KBM-7 (cell line): Measurements from ENCODE around the gene APP.

ENCODE experiments used
- DNase-seq: peaks from one replicate; pipeline ENCODE4 v3.0.0-alpha.2; 2015
- in situ Hi-C: fragments of 300-500 bp; cut with MboI; formaldehyde crosslinking; loops from 2 replicates; pipeline ENCODE4 v1.14.3; 2020; ENCODE audit warnings: low sequenced_read_pairs, low pct_unique_long_range_greater_than_20kb, mixed read lengths

Gene APP

GRCh38 chr21:25904044-25904695, 266.4 kb downstream of the APP start:
- no peak for DNase-seq
- in situ Hi-C loops = no loop called here

- in situ Hi-C loops = no loop called here
- DNase-seq = peak; percentile 37
These were observed 267.0 kb downstream of the APP start for GRCh38 chr21:25903607-25904006.

GRCh38 chr21:25901330-25901979, 269.1 kb downstream of the APP start:
- DNase-seq = no peak
- in situ Hi-C loops = no loop called here

DNA sequence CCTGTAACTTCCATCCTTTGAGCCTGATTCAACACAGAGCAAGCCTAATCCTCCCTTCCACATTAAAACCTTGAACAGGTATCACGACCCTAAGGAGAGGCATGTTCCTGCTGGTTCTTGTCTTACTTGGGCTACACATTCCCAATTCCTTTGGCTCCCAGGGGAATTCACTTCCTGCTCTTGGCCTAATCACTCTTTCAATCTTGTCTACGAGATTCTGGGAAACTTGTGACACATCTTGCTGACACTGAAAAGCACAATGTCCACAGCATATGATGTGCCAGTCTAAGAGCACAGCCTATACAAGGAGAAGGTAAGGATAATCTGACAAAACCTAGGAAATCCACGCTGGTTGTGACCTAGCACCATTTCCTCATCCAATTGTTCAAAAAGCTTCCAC, 271.9 kb downstream of the APP start:
- in situ Hi-C loops = no loop called here
- DNase-seq = no peak

DNA sequence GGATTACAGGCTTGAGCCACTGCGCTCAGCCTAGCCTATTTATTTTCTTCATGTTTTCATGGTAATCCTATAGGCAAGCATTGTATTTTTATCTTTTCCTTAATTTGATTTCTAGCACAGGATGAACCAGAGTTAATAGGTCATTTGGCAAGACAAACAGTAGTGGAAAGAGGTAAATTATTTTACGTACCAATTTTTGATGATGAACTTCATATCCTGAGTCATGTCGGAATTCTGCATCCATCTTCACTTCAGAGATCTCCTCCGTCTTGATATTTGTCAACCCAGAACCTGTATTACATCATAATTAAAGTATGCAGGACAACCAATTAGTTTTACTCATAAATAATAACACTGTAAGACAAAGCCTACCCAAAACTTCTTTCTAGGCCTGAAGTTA, 273.2 kb downstream of the APP start:
- in situ Hi-C loops = no loop called here
- DNase-seq = no peak

GRCh38 chr21:25896501-25897056, 274.0 kb downstream of the APP start:
- in situ Hi-C loops = no loop called here

GRCh38 chr21:25895565-25896205, 274.9 kb downstream of the APP start:
- in situ Hi-C loops = no loop called here
- peak; percentile 19 for DNase-seq

More at GRCh38 chr21:25896501-25897056, 274.0 kb downstream of the APP start:
- no peak for DNase-seq

- in situ Hi-C loops = no loop called here
- DNase-seq = no peak
These were observed 277.4 kb downstream of the APP start for GRCh38 chr21:25893191-25893590.

- no peak for DNase-seq
- in situ Hi-C loops = no loop called here
These were observed 279.0 kb downstream of the APP start for GRCh38 chr21:25891596-25891995.

GRCh38 chr21:25890001-25890400, 280.6 kb downstream of the APP start:
- in situ Hi-C loops = no loop called here
- DNase-seq = no peak

DNA sequence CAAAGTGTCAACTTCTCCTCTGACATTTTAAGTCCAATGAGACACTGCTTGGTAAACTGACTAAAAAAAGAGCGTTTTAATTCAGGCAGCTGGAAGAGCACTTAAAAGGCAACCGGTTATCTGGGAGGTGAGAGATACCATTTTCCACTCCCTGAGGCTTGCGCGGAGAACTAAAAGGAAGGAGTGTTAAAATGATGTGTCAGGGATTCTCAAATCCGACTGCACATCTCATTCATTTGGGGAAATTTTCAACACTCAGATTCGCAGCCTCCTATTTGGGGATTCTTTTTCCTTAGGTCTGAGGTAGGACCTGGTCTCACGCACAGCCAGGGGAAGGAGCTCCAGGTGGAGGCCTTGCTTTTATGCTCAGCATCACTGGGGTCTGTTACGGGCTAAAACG, 281.9 kb downstream of the APP start:
- in situ Hi-C loops = no loop called here

GRCh38 chr21:25887646-25888306, 282.8 kb downstream of the APP start:
- in situ Hi-C loops = no loop called here
- DNase-seq = no peak

More for the DNA sequence above, 281.9 kb downstream of the APP start:
- no peak for DNase-seq

GRCh38 chr21:25887166-25887565, 283.4 kb downstream of the APP start:
- in situ Hi-C loops = no loop called here
- no peak for DNase-seq

- in situ Hi-C loops = no loop called here
- DNase-seq = no peak
These were observed 284.7 kb downstream of the APP start for GRCh38 chr21:25885880-25886279.

GRCh38 chr21:25885405-25885804, 285.2 kb downstream of the APP start:
- no peak for DNase-seq
- in situ Hi-C loops = no loop called here

DNA sequence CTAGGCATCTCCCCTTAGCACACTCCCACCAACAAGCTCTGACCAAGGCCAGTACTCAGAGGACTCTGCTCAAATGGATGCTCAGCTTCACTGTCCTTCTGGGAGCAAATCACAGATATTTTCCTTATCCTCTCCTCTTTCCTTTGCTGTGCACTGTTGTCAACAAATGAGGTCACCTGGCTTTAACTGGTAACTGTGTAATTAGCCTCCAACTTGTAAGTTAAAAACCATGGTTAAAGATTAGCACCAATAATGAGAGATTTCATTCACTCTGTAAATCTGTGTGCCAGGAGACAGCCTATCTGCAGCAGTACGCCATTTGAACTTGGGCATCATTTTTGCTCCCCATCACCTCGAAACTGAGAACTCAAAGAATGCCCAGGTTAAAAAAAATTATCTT, 286.3 kb downstream of the APP start:
- in situ Hi-C loops = no loop called here
- DNase-seq = no peak

DNA sequence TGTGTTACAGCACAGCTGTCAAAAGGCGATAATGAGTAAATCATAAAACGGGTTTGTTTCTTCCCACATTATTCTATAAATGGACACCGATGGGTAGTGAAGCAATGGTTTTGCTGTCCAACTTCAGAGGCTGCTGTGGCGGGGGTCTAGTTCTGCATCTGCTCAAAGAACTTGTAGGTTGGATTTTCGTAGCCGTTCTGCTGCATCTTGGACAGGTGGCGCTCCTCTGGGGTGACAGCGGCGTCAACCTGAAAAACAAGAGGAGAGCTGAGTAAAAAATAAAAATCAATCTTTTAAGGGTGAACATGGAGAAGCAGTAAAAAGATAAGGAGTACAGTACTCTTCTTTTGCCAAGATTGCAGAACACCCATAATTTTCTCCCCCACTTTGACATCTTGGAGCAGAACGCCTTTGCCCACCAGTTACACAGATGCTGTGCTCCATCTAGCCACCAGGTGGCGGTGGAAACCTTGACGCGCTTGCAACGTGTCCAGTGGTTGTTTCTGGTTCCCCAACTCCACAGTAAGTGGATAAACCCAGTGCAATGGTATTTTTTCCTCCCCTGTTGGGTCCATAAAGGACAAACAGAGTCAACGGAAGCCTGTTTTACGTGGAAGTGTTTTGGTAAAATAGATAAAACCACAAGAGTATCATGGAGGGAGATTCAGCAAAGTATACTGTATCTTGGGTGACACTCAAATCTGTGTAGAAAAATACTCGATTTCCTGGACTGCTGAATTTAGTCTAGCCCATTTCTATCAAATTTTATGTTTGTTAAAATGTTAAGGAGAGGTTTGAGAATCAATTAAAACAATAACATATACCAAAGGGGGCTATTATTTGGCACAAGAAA, 288.8 kb downstream of the APP start:
- peak; percentile 71 for DNase-seq
- in situ Hi-C loops = no loop called here

- in situ Hi-C loops = no loop called here
- DNase-seq = no peak
These were observed 291.4 kb downstream of the APP start for GRCh38 chr21:25879203-25879602.

DNA sequence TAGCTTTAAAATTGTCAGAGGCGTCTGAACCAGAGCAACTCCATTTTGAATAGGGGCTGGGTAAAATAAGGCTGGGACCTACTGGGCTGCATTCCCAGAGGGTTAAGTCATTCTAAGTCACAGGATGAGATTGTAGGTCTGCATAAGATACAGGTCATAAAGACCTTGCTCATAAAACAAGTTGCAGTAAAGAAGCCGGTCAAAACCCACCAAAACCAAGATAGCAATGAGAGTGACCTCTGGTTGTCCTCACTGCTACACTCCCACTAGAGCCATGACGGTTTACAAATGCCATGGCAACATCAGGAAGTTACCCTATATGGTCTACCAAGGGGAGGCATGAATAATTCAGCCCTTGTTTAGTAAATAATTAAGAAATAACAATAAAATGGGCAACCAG, 292.2 kb downstream of the APP start:
- no peak for DNase-seq
- in situ Hi-C loops = no loop called here
